Activated CD8-positive, alpha-beta T cell treated with anti-CD3 and anti-CD28 coated beads, Interleukin-2, amount 10 ng/mL, durations not matched to agents 7 days and 5 days (primary cell): Measurements from ENCODE around the gene METRN. TPM values are rescaled to one million over a fixed set of nuclear protein-coding genes. Genes with fewer than 3 reads are reported as not detected.

Experiments
- ATAC-seq: fragments of 150-1000 bp; cut with Tn5 transposase; one replicate; pipeline ENCODE4 v1.10.0; 2021; ENCODE audit warnings: moderate library complexity
- CTCF ChIA-PET: fragments of 350-600 bp; sonication (Branson Sonifier 250); formaldehyde crosslinking; loops from one replicate; lab custom pipeline; 2021; ENCODE audit warnings: antibody characterized with exemption; lab: Charles Lee
- POLR2A ChIA-PET: fragments of 350-600 bp; sonication (Branson Sonifier 250); formaldehyde crosslinking; loops from one replicate; lab custom pipeline; 2021; ENCODE audit warnings: antibody characterized with exemption; lab: Charles Lee
- DNase-seq: peaks from one replicate; pipeline ENCODE4 v3.0.0-alpha.2; 2020
- H3K27ac Mint-ChIP-seq: one replicate; pipeline ENCODE4 v1.8.0; 2021; ENCODE audit warnings: mild to moderate bottlenecking, mixed read lengths
- H3K27me3 Mint-ChIP-seq: one replicate; pipeline ENCODE4 v1.8.0; 2021; ENCODE audit warnings: low read depth, mixed read lengths
- H3K36me3 Mint-ChIP-seq: one replicate; pipeline ENCODE4 v1.8.0; 2021; ENCODE audit warnings: low read depth, mixed read lengths
- H3K4me1 Mint-ChIP-seq: one replicate; pipeline ENCODE4 v1.8.0; 2021; ENCODE audit warnings: low read depth, mixed read lengths
- H3K4me3 Mint-ChIP-seq: one replicate; pipeline ENCODE4 v1.8.0; 2021; ENCODE audit warnings: mild to moderate bottlenecking, mixed read lengths
- H3K9me3 Mint-ChIP-seq: one replicate; pipeline ENCODE4 v1.8.0; 2022; ENCODE audit warnings: mixed read lengths; ENCODE audit not compliant: insufficient read depth
- total RNA-seq, 2 experiments: library from RNA; stranded (reverse); gene quantifications; one replicate each; pipeline ENCODE4 v1.2.3, GENCODE V29; 2021

The METRN gene
- total RNA-seq, 2 experiments from 2014 or later = 8.1 to 10.6 TPM

DNA sequence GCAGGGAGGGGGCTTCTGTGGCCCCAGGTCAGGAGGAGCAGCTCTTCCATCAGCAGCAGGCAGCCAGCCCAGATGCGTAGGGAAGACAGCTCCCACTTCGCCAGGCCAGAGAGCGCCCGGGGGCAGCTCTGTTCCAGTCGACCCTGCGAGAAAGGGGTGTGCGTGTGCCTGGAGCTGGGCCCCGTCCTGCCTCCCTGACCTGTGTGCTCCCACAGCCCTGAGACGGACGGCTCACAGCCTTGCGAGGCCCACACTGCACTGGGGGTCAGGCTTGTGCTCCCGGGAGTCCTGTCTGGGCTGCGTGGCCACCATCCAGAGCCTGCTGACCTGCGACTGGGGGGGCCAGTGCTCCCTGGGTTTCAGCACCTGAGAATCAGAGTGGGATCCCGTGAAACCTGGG is 45.1 kb downstream of the METRN start:
- Mint-ChIP-seq H3K9me3 (no peaks in the 10 kb centered on the region), H3K4me1 (peaks cover 5% of the 10 kb centered on the region), H3K36me3 (no peaks in the 10 kb centered on the region), H3K27ac (no peak overlapping the region), H3K27me3 (peaks cover 4% of the 10 kb centered on the region), H3K4me3 (no peak overlapping the region)
- no peak for ATAC-seq
- POLR2A ChIA-PET = no interaction called here
- DNase-seq = no peak
- CTCF ChIA-PET = no interaction called here

GRCh38 chr16:760545-761343 is 45.8 kb downstream of the METRN start, which contains the start of gene MSLN:
Gene MSLN (plus strand): TSS chr16:760734. CDS start chr16:762681, 1,947 bp downstream.
- Mint-ChIP-seq H3K4me1 (peaks cover 5% of the 10 kb centered on the region), H3K27ac (no peak within 1 kb of the TSS), H3K27me3 (peaks cover 4% of the 10 kb centered on the region), H3K36me3 (no peaks in the 10 kb centered on the region), H3K4me3 (no peak within 1 kb of the TSS), H3K9me3 (no peaks in the 10 kb centered on the region)
- ATAC-seq = no peak
- CTCF ChIA-PET = no interaction called here
- POLR2A ChIA-PET = no interaction called here
- no peak for DNase-seq

DNA sequence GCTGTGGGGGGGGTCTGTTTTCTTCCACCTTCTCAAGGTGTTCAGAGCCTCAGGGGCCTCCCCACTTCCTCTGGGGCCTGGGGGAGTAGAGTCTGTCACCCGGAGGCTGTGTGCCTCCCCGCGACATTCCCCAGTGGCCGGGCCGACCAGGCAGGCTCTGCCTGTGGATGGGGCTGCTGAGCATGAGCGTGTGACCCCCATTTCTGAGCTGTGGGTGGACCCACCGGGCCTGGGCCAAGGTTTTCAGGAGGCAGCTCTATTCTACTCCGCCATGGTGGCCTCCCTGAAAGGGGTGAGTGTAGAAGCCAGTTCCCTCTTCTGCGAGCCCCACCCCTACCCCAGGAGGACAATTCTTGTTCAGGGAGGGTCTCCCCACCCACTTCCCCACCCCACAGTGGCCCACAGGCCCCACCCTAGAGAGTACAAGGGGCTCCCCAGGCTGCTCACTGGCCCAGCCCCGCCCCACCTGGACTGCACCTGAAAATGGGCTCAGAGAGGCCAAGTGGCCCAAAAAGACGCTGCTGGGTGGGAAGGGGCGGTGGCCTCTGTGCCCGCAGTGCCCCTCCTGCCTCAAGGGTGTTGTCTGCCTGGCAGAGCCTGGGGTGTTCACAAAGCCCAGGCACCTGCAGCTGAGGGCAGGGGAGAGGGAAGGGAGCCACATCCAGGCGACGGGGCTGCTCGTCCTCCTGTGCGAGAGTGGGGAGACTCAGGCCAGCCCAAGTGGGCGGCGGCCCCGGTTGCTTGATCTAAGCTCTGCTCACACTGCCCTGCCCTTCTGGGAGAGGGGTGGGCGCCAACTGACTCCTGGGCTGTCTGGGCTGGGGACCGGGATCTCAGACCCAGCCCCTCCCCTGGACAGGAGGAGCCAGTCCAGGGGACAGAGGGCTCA is 47.0 kb downstream of the METRN start:
- no peak for ATAC-seq
- ChIA-PET POLR2A (no interaction called here), CTCF (no interaction called here)
- peaks cover 4% of the 10 kb centered on the region for H3K27me3 Mint-ChIP-seq
- H3K27ac Mint-ChIP-seq = no peak overlapping the region
- no peaks in the 10 kb centered on the region for H3K36me3 Mint-ChIP-seq
- no peak overlapping the region for H3K4me3 Mint-ChIP-seq
- no peak for DNase-seq
- H3K4me1 Mint-ChIP-seq = peaks cover 5% of the 10 kb centered on the region
- no peaks in the 10 kb centered on the region for H3K9me3 Mint-ChIP-seq

DNA sequence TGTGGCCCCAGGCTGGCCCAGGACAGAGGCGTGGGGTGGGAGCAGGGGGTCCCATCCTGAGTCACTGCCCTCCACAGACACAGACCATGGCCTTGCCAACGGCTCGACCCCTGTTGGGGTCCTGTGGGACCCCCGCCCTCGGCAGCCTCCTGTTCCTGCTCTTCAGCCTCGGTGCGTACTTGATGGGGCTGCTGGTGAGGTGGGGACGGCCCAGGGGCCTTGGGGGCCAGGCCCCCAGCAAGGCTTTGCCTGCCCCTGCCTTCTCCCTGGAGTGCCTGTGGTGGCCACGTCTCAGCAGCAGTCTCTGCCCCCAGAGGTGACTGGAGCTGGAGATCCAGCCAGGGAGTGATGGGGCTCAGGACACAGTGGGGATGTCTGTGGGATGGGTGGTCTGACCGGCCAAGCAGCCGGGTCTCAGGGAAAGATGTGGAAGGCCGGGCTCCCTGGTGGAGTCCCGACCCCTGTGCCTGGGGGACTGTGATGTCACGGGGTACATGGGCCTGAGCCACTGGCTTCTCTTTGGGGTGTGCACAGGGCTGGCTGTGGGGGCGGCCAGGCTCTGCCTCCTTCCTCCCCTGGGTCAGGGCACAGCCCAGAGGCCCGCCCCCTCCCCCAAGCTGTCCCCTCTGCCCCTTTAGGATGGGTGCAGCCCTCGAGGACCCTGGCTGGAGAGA is 47.8 kb downstream of the METRN start:
- CTCF ChIA-PET = no interaction called here
- Mint-ChIP-seq H3K36me3 (no peaks in the 10 kb centered on the region), H3K4me3 (no peak overlapping the region), H3K27ac (no peak overlapping the region), H3K27me3 (peaks cover 1% of the 10 kb centered on the region), H3K4me1 (peaks cover 2% of the 10 kb centered on the region), H3K9me3 (no peaks in the 10 kb centered on the region)
- POLR2A ChIA-PET = no interaction called here
- ATAC-seq = no peak
- DNase-seq = no peak

GRCh38 chr16:763369-764183 is 48.7 kb downstream of the METRN start:
- DNase-seq (no peak), ATAC-seq (peak; percentile 17)
- no peaks in the 10 kb centered on the region for H3K4me1 Mint-ChIP-seq

DNA sequence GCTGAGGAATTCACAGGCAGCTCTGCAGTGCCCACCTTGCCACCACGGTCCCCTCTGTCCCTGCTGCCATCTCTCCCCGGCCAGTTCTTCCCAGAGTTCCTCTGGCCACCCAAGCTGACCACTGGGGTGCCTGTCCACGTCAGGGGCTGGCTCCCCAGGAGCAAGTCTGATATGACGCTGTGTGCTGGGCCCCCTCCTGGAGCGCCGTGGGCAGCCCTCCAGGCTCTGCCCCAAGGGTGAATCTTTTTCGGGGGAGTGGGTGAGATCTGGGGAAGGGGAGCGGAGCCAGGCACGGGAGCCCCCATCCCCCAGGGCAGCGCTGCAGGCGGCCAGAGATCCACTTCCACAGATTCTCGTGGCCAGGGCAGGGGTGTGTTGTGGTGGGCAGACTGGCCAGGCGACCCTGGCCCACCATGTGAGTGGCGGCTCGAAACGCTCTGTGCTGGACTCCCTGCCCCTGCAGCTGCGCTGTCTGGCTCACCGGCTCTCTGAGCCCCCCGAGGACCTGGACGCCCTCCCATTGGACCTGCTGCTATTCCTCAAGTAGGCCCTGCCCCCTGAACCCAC is 49.3 kb downstream of the METRN start:
- Mint-ChIP-seq H3K4me3 (no peak overlapping the region), H3K27me3 (no peaks in the 10 kb centered on the region), H3K4me1 (no peaks in the 10 kb centered on the region), H3K27ac (no peak overlapping the region), H3K9me3 (no peaks in the 10 kb centered on the region), H3K36me3 (no peaks in the 10 kb centered on the region)
- no peak for DNase-seq
- ChIA-PET POLR2A (no interaction called here), CTCF (no interaction called here)
- ATAC-seq = no peak

More at GRCh38 chr16:763369-764183, 48.7 kb downstream of the METRN start:
- POLR2A ChIA-PET = no interaction called here
- no peaks in the 10 kb centered on the region for H3K27me3 Mint-ChIP-seq
- H3K27ac Mint-ChIP-seq = no peak overlapping the region
- CTCF ChIA-PET = no interaction called here
- H3K36me3 Mint-ChIP-seq = no peaks in the 10 kb centered on the region
- H3K4me3 Mint-ChIP-seq = no peak overlapping the region
- no peaks in the 10 kb centered on the region for H3K9me3 Mint-ChIP-seq

- ATAC-seq (no peak), DNase-seq (no peak)
- H3K27me3 Mint-ChIP-seq = no peaks in the 10 kb centered on the region
- H3K36me3 Mint-ChIP-seq = no peaks in the 10 kb centered on the region
- no peaks in the 10 kb centered on the region for H3K9me3 Mint-ChIP-seq
- no peak overlapping the region for H3K27ac Mint-ChIP-seq
- ChIA-PET POLR2A (no interaction called here), CTCF (no interaction called here)
- no peaks in the 10 kb centered on the region for H3K4me1 Mint-ChIP-seq
- H3K4me3 Mint-ChIP-seq = no peak overlapping the region
Measured at GRCh38 chr16:764848-765487, 50.0 kb downstream of the METRN start.

GRCh38 chr16:765488-765865 is 50.6 kb downstream of the METRN start:
- Mint-ChIP-seq H3K36me3 (no peaks in the 10 kb centered on the region), H3K9me3 (no peaks in the 10 kb centered on the region), H3K27me3 (no peaks in the 10 kb centered on the region), H3K4me1 (no peaks in the 10 kb centered on the region), H3K4me3 (no peak overlapping the region), H3K27ac (no peak overlapping the region)
- POLR2A ChIA-PET = no interaction called here
- CTCF ChIA-PET = no interaction called here
- ATAC-seq (no peak), DNase-seq (no peak)

GRCh38 chr16:766008-766819 is 51.3 kb downstream of the METRN start:
- ChIA-PET CTCF (no interaction called here), POLR2A (interaction anchor here (0.7 kb wide), 2 partner anchors 204 to 836 kb away, joined by 3 read pairs; no protein-coding TSS in a partner anchor)
- no peaks in the 10 kb centered on the region for H3K36me3 Mint-ChIP-seq
- H3K27me3 Mint-ChIP-seq = no peaks in the 10 kb centered on the region
- no peaks in the 10 kb centered on the region for H3K4me1 Mint-ChIP-seq
- DNase-seq (no peak), ATAC-seq (no peak)
- H3K9me3 Mint-ChIP-seq = no peaks in the 10 kb centered on the region
- H3K27ac Mint-ChIP-seq = no peak overlapping the region
- H3K4me3 Mint-ChIP-seq = no peak overlapping the region
